Small intestine (tissue), 7 donors: ENCODE results near the gene GCSAM. TPM values are rescaled to one million over a fixed set of nuclear protein-coding genes. Genes with fewer than 3 reads are reported as not detected.

Experiments
- DNase-seq, 2 donors: peaks; one replicate each; pipeline versions ENCODE4 v3.0.0 to v3.0.0-alpha.2; 2013
- FAIRE-seq: peaks from 2 replicates; lab custom pipeline; 2012; peaks lifted over from hg19 to GRCh38; lab: Jason Lieb, UNC
- H3K27ac ChIP-seq, 3 donors: one replicate each; pipeline ENCODE4 v1.5.1; 2013; ENCODE audit warnings: low read length in 2 of 3, mild to moderate bottlenecking in 2 of 3, control low read depth in 1 of 3, inconsistent platforms in 1 of 3, low read depth in 1 of 3, moderate library complexity in 1 of 3
- H3K27me3 ChIP-seq, 3 donors: one replicate each; pipeline ENCODE4 v1.6.1; 2013; ENCODE audit warnings: low read length in 3 of 3, inconsistent platforms in 1 of 3; ENCODE audit not compliant: control insufficient read depth in 3 of 3, insufficient read depth in 3 of 3
- H3K36me3 ChIP-seq, 3 donors: one replicate each; pipeline ENCODE4 v1.6.1; 2013; ENCODE audit warnings: low read length in 3 of 3, inconsistent platforms in 1 of 3, low read depth in 1 of 3, mild to moderate bottlenecking in 1 of 3, moderate library complexity in 1 of 3; ENCODE audit not compliant: control insufficient read depth in 3 of 3, insufficient read depth in 2 of 3
- H3K4me1 ChIP-seq, 3 donors: one replicate each; pipeline ENCODE4 v1.6.1; 2013; ENCODE audit warnings: low read length in 2 of 3, inconsistent platforms in 1 of 3, low read depth in 1 of 3, mild to moderate bottlenecking in 1 of 3, moderate library complexity in 1 of 3; ENCODE audit not compliant: control insufficient read depth in 3 of 3, insufficient read depth in 2 of 3
- H3K4me3 ChIP-seq, 3 donors: one replicate each; pipeline ENCODE4 v1.5.1; 2013; ENCODE audit warnings: low read length in 3 of 3, control low read depth in 1 of 3, inconsistent platforms in 1 of 3, low read depth in 1 of 3, mild to moderate bottlenecking in 1 of 3, moderate library complexity in 1 of 3
- H3K9me3 ChIP-seq, 2 donors: one replicate each; pipeline ENCODE4 v1.6.1; 2013; ENCODE audit warnings: low read depth in 1 of 2, low read length in 1 of 2; ENCODE audit not compliant: control insufficient read depth in 2 of 2, insufficient read depth in 1 of 2
- WGBS, 3 donors: extraction: QIAGEN DNeasy Blood & Tissue Kit; methylation state at CpG; one replicate each; pipeline ENCODE4 v1.1.7; 2013; 5-methylcytosine and 5-hydroxymethylcytosine counted together
- polyA plus RNA-seq, 4 donors: library from polyadenylated mRNA; stranded (reverse) in 3 of 4; unstranded in 1 of 4; fragments of 200-250 nt in 3 of 4; fragments of 120-200 nt in 1 of 4; gene quantifications; one replicate each; pipeline versions ENCODE4 v1.2.1 to v1.2.3, GENCODE V29; 2013
- donor health status: healthy with polysubstance abuse.
- donor health status: control.
- donor health status: control.
- donor health status: Bipolar disorder and iron deficiency.
- donor health status: healthy.

Gene GCSAM
- polyA plus RNA-seq, 4 donors = 0.54 to 4.2 (median 1.3) TPM; not detected in 1

DNA sequence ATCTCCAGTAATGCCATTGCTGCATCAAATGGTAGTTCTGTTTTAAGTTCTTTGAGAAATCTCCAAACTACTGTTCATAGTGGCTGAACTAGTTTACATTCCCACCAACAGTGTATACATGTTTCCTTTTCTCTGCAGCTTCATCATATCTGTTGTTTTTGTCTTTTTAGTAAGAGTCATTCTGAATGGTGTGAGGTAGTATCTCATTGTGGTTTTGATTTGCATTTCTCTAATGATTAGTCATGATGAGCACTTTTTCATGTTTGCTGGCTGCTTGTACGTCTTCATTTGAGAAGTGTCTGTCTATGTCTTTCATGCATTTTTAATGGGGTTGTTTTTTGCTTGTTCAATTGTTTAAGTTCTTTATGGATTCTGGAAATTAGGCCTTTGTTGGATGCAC lies 10.2 kb upstream of the GCSAM start:
- H3K4me3 ChIP-seq = no peak overlapping the region
- H3K4me1 ChIP-seq = no peaks in the 10 kb centered on the region
- H3K27ac ChIP-seq = no peak overlapping the region
- WGBS, 3 donors = 62 to 90% (median 74%) methylated on average over 1 of the region's 1 CpG
- no peaks in the 10 kb centered on the region for H3K27me3 ChIP-seq
- H3K36me3 ChIP-seq = no peaks in the 10 kb centered on the region
- DNase-seq = no peak
- no peak for FAIRE-seq
- no peaks in the 10 kb centered on the region for H3K9me3 ChIP-seq

DNA sequence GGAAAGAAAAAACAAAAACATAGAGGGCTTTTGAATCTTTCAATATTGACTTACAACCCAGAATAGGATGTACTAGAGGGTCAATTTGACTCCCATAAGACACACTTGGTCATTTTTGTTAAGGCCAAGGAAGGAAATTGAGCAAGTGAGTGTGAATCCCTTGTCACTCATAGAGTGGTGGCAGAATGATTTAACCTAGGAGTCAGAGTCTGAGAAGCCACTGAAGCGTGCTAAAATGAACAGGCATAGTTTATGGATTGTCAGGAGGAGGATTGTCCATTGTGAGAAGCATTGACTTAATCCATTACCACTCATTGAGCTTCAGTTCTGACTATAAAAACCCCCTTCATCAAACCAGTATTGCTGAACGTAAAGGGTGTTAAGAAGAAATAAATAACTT lies 8.2 kb upstream of the GCSAM start:
- no peak for FAIRE-seq
- no peaks in the 10 kb centered on the region for H3K27me3 ChIP-seq
- H3K9me3 ChIP-seq = no peaks in the 10 kb centered on the region
- DNase-seq = no peak
- no peak overlapping the region for H3K27ac ChIP-seq
- H3K4me3 ChIP-seq = no peak overlapping the region
- no peaks in the 10 kb centered on the region for H3K36me3 ChIP-seq
- H3K4me1 ChIP-seq = no peaks in the 10 kb centered on the region
- 81 to 93% (median 87%) methylated on average over 2 of the region's 2 CpGs for WGBS, 3 donors

DNA sequence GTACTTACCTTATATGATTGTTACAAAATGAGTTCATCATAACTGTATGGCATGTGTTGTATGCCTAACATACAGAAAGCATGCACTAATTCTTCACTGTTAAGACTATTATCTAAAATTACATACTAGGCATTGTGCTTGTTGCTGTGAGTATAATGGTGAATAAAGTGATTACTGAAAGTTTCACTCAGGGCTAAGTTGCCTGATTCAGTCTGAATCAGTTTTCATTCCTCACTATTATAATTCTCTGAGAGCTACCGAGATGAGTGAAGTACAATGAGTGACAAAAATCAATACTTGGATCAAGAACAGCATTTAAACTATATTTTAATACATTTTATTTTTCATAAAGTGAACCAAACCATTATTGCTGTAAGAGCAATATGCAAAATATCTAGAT lies 7.5 kb upstream of the GCSAM start:
- no peaks in the 10 kb centered on the region for H3K36me3 ChIP-seq
- H3K4me1 ChIP-seq = no peaks in the 10 kb centered on the region
- no peaks in the 10 kb centered on the region for H3K27me3 ChIP-seq
- 57 to 77% (median 61%) methylated on average over 1 of the region's 1 CpG for WGBS, 3 donors
- DNase-seq = no peak
- no peaks in the 10 kb centered on the region for H3K9me3 ChIP-seq
- no peak overlapping the region for H3K4me3 ChIP-seq
- no peak overlapping the region for H3K27ac ChIP-seq
- FAIRE-seq = no peak

DNA sequence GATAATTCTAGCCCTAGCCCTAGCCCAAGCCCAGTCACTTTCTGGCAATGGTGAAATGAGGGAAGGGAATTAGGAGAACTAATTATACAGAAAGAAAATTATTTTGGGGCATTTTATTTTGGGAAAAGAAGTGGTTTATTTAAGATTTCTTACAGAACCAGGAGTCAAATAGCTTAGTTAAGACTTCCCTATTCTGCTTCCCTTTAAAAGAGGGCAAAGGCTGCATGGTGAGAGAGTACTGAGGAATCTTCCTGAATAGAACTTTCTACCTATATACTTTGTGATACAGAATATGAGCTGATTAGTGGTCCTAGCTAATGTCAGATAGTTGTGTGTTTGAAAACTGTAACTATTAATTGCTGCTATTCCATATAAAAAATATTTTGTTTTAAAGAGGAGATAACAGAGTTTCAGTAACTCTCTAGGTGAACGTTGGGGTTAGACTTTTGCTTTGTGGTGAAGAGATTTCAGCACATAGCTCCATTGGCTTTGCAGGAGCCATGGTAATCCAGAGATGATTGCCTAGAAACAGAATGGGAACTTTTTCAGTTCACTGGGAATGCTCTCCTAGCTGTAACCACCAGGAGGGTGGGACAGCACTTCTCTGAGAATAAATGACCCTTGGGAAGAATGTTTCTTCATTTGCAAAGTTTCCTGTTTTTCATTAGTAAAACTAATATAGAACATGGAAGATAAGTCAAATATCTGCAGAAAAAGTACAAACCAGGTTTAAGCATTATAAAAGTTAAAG lies 5.3 kb upstream of the GCSAM start:
- Histone ChIP-seq H3K36me3 (no peaks in the 10 kb centered on the region), H3K9me3 (no peaks in the 10 kb centered on the region), H3K4me1 (peaks cover 0 to 5% (median 0%) of the 10 kb centered on the region in 3 donors), H3K4me3 (no peak overlapping the region), H3K27me3 (no peaks in the 10 kb centered on the region), H3K27ac (no peak overlapping the region)
- 43 to 50% (median 43%) methylated on average over 1 of the region's 1 CpG for WGBS, 3 donors
- FAIRE-seq (no peak), DNase-seq (no peak)

DNA sequence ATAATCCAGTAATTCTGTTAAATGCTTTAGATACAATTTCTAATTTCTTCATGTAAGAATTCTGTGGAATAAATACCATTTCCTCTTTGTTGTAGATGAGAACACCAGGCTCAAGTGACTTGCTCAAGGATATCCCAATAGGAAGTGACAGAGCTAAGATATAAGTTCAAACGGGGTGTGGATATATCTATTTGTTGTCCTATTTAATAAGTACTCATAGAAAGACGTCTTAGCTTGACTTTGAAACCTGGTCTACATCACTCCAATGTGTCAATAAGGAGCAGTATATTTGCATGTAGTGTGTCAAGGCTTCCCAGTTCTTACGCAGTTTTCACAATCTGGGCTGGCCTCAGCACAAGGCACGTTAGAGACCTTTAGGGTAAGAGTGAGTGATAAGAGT lies 4.7 kb upstream of the GCSAM start:
- FAIRE-seq = no peak
- DNase-seq = no peak
- no peaks in the 10 kb centered on the region for H3K27me3 ChIP-seq
- no peak overlapping the region for H3K4me3 ChIP-seq
- peaks cover 0 to 5% (median 0%) of the 10 kb centered on the region in 3 donors for H3K4me1 ChIP-seq
- H3K9me3 ChIP-seq = no peaks in the 10 kb centered on the region
- 47 to 59% (median 49%) methylated on average over 4 of the region's 4 CpGs for WGBS, 3 donors
- no peaks in the 10 kb centered on the region for H3K36me3 ChIP-seq
- H3K27ac ChIP-seq = no peak overlapping the region

DNA sequence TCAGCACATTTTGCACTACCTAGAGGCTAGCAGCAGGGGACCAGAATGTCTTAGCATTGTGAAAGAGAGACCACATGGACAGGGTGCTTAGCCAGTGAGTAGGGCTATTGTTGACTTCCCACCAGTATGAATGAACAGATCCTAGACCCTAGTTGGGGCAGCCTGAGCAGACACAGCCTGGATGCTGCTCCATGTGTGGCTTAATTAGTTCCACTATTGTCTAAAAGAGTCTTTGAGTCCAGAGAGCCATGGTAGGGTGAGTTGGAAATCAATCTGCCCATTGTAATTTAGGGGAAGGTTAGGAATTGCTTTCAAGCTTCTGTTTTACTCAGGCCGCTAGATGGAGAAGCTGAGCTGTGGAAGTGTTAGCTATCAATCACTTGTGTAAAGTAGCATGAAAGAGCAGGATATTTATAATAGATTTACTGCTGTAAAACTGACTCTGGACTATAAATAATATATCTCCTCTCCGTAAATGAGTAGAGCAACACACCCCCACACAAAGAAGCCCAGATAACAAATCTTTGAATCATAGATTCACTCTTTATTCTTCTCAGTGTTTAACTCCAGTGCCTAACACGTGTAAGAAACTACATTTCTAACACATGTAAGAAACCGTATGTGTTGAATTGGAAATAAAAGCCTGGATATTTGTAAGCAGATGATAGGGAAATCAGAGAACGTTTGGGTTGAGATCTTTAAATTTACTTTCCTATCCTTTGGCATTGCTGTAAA lies 4.1 kb upstream of the GCSAM start:
- Histone ChIP-seq H3K27me3 (no peaks in the 10 kb centered on the region), H3K36me3 (no peaks in the 10 kb centered on the region), H3K4me3 (no peak overlapping the region), H3K27ac (no peak overlapping the region), H3K4me1 (peaks cover 0 to 5% (median 0%) of the 10 kb centered on the region in 3 donors), H3K9me3 (no peaks in the 10 kb centered on the region)
- 14 to 26% (median 25%) methylated on average over 5 of the region's 5 CpGs for WGBS, 3 donors
- DNase-seq (peak; percentile 59 to 70), FAIRE-seq (no peak)

DNA sequence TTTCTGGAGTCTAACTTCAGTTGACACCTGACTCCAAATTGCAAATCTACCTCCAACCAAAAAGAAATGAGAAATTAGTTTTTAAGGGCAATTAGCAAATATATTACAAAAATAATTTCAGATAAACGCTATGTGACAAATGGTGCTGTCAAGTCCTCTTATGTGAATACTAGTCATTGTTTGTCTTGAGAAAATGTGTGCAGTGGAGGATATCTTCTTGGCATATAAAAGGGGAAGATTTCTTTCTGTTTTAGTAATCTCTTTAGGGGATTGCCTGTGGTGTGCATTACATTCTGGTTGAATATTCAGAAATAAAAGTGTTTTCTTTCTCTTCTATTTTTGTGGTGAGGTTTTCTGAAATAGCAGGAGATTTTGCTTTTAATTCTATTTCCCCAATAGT lies 3.0 kb upstream of the GCSAM start:
- Histone ChIP-seq H3K27me3 (no peaks in the 10 kb centered on the region), H3K4me1 (peaks cover 0 to 5% (median 0%) of the 10 kb centered on the region in 3 donors), H3K9me3 (no peaks in the 10 kb centered on the region), H3K4me3 (no peak overlapping the region), H3K27ac (no peak overlapping the region), H3K36me3 (no peaks in the 10 kb centered on the region)
- no peak for DNase-seq
- FAIRE-seq = no peak
- 63 to 80% (median 65%) methylated on average over 1 of the region's 1 CpG for WGBS, 3 donors

DNA sequence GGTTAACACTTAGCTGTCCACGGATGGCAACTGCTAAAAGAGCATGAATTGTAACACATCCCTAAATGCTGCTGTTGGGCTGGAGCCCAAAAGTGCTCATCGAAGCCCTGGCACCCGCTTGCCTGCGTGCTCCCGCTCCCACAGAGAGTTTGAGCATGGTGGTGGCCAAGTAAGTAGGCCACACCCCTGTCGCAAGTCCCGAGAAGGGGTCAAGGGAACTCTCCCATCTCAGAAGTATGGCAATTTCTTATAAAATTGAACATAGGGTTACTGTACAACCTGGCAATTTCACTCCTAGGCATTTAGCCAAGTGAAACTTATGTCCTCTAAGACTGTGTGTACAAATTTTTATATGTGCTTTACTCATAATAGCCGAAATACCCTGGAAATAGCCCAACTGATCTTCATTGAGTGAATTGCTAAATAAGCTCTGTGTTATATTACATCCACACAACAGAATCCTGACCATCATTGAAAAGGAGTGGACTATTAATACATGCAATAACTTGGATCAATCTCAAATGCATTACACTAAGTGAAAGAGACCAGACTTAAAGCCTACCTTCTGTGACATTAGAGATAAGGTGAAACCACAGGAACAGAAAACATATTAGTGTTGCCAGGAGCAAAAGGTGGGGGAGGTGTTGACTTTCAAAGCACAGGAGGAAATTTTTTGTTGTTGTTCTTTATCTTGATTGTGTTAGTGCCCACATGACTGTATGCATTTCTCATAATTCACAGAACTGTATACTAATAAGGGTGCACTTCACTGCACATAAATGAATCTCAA lies 1.5 kb upstream of the GCSAM start:
- H3K4me3 ChIP-seq = no peak overlapping the region
- H3K27me3 ChIP-seq = no peaks in the 10 kb centered on the region
- H3K9me3 ChIP-seq = no peaks in the 10 kb centered on the region
- WGBS, 3 donors = 54 to 70% (median 61%) methylated on average over 8 of the region's 8 CpGs
- peak overlapping the region in 1 of 3 donors; percentile 45 for H3K27ac ChIP-seq
- H3K36me3 ChIP-seq = peaks cover 0 to 2% (median 0%) of the 10 kb centered on the region in 3 donors
- DNase-seq = peak in 1 of 2 donors; percentile 53
- H3K4me1 ChIP-seq = peaks cover 0 to 5% (median 0%) of the 10 kb centered on the region in 3 donors
- FAIRE-seq = no peak
